ENCODE measurements around the gene TUBA1C. TPM values are rescaled to one million over a fixed set of nuclear protein-coding genes. Genes with fewer than 3 reads are reported as not detected.
A peak's percentile ranks its signal among the peaks of the same experiment; 100 is the strongest.

The TUBA1C gene
- total RNA-seq = 41.4 TPM
- polyA plus RNA-seq = 10 to 100 TPM; 50.0 to 64.0 (median 56.3) TPM

- H3K9me3 ChIP-seq (ENCODE audit: control insufficient read depth in 2 of 2, low read length in 2 of 2) = no peaks in the 10 kb centered on the region
- Mint-ChIP-seq H3K27ac (peak within 1 kb of the TSS; percentile 83 to 93 (median 92)), H3K4me3 (peak within 1 kb of the TSS; percentile 94 to 100 (median 97)), H3K36me3 (peaks cover 7% of the 10 kb centered on the region), H3K9me3 (no peaks in the 10 kb centered on the region), H3K27me3 (peaks cover 5% of the 10 kb centered on the region), H3K4me1 (peaks cover 7 to 43% (median 24%) of the 10 kb centered on the region in 4 donors)
- peak within 1 kb of the TSS; percentile 82 for H3K4me3 ChIP-seq (ENCODE audit: low read depth, low read length)
- ATAC-seq (ENCODE audit: low read depth in 2 of 2) (peak; percentile 84 to 88), DNase-seq (peak; percentile 79 to 94 (median 84))
- peaks cover 11% of the 10 kb centered on the region for H3K36me3 ChIP-seq (ENCODE audit: control insufficient read depth, insufficient read depth, low read length)
- peaks cover 33% of the 10 kb centered on the region for H3K4me1 ChIP-seq (ENCODE audit: control insufficient read depth, insufficient read depth, low read length, poor library complexity, severe bottlenecking)
- H3K27me3 ChIP-seq (ENCODE audit: control insufficient read depth, insufficient read depth, low read length) = no peaks in the 10 kb centered on the region
- H3K27ac ChIP-seq (ENCODE audit: insufficient read depth, low read length, poor library complexity, severe bottlenecking) = peak within 1 kb of the TSS; percentile 82
Measured at GRCh38 chr12:49264873-49265792, at the start of gene TUBA1C. TSS of gene TUBA1C (plus strand) at chr12:49265082. CDS start at chr12:49265182, 100 bp downstream.

- H3K27me3 Mint-ChIP-seq = peaks cover 5% of the 10 kb centered on the region
- Histone ChIP-seq H3K36me3 (ENCODE audit: control insufficient read depth, insufficient read depth, low read length) (no peaks in the 10 kb centered on the region), H3K4me3 (ENCODE audit: low read depth, low read length) (no peak overlapping the region), H3K27ac (ENCODE audit: insufficient read depth, low read length, poor library complexity, severe bottlenecking) (no peak overlapping the region), H3K27me3 (ENCODE audit: control insufficient read depth, insufficient read depth, low read length) (no peaks in the 10 kb centered on the region), H3K9me3 (ENCODE audit: control insufficient read depth in 2 of 2, low read length in 2 of 2) (no peaks in the 10 kb centered on the region), H3K4me1 (ENCODE audit: control insufficient read depth, insufficient read depth, low read length, poor library complexity, severe bottlenecking) (no peaks in the 10 kb centered on the region)
- no peak overlapping the region for H3K27ac Mint-ChIP-seq
- ATAC-seq (ENCODE audit: low read depth in 2 of 2) = no peak
- no peak for DNase-seq
- H3K9me3 Mint-ChIP-seq = peaks cover 0 to 1% (median 0%) of the 10 kb centered on the region in 7 donors
- H3K4me3 Mint-ChIP-seq = no peak overlapping the region
- H3K36me3 Mint-ChIP-seq = no peaks in the 10 kb centered on the region
- no peaks in the 10 kb centered on the region for H3K4me1 Mint-ChIP-seq
Measured at GRCh38 chr12:49219417-49220026, 45.4 kb upstream of the TUBA1C start.

GRCh38 chr12:49220972-49221371, 43.9 kb upstream of the TUBA1C start:
- Histone ChIP-seq H3K27me3 (ENCODE audit: control insufficient read depth, insufficient read depth, low read length) (no peaks in the 10 kb centered on the region), H3K27ac (ENCODE audit: insufficient read depth, low read length, poor library complexity, severe bottlenecking) (no peak overlapping the region), H3K36me3 (ENCODE audit: control insufficient read depth, insufficient read depth, low read length) (no peaks in the 10 kb centered on the region), H3K9me3 (ENCODE audit: control insufficient read depth in 2 of 2, low read length in 2 of 2) (no peaks in the 10 kb centered on the region), H3K4me3 (ENCODE audit: low read depth, low read length) (no peak overlapping the region), H3K4me1 (ENCODE audit: control insufficient read depth, insufficient read depth, low read length, poor library complexity, severe bottlenecking) (no peaks in the 10 kb centered on the region)
- H3K9me3 Mint-ChIP-seq = no peaks in the 10 kb centered on the region
- H3K27me3 Mint-ChIP-seq = peaks cover 1% of the 10 kb centered on the region
- no peaks in the 10 kb centered on the region for H3K36me3 Mint-ChIP-seq
- H3K27ac Mint-ChIP-seq = peak overlapping the region in 1 of 3 donors; percentile 6
- no peaks in the 10 kb centered on the region for H3K4me1 Mint-ChIP-seq
- no peak for DNase-seq
- no peak for ATAC-seq (ENCODE audit: low read depth in 2 of 2)
- no peak overlapping the region for H3K4me3 Mint-ChIP-seq

GRCh38 chr12:49223122-49223521, 41.8 kb upstream of the TUBA1C start:
- Mint-ChIP-seq H3K4me1 (no peaks in the 10 kb centered on the region), H3K9me3 (no peaks in the 10 kb centered on the region), H3K4me3 (no peak overlapping the region), H3K36me3 (no peaks in the 10 kb centered on the region), H3K27me3 (no peaks in the 10 kb centered on the region), H3K27ac (no peak overlapping the region)
- DNase-seq (no peak), ATAC-seq (ENCODE audit: low read depth in 2 of 2) (no peak)
- Histone ChIP-seq H3K27me3 (ENCODE audit: control insufficient read depth, insufficient read depth, low read length) (no peaks in the 10 kb centered on the region), H3K36me3 (ENCODE audit: control insufficient read depth, insufficient read depth, low read length) (no peaks in the 10 kb centered on the region), H3K4me3 (ENCODE audit: low read depth, low read length) (no peak overlapping the region), H3K9me3 (ENCODE audit: control insufficient read depth in 2 of 2, low read length in 2 of 2) (no peaks in the 10 kb centered on the region), H3K27ac (ENCODE audit: insufficient read depth, low read length, poor library complexity, severe bottlenecking) (no peak overlapping the region), H3K4me1 (ENCODE audit: control insufficient read depth, insufficient read depth, low read length, poor library complexity, severe bottlenecking) (no peaks in the 10 kb centered on the region)

GRCh38 chr12:49223590-49224369, 41.1 kb upstream of the TUBA1C start:
- peak overlapping the region in 1 of 4 donors; percentile 82 for H3K4me3 Mint-ChIP-seq
- no peaks in the 10 kb centered on the region for H3K4me1 Mint-ChIP-seq
- Histone ChIP-seq H3K9me3 (ENCODE audit: control insufficient read depth in 2 of 2, low read length in 2 of 2) (no peaks in the 10 kb centered on the region), H3K4me1 (ENCODE audit: control insufficient read depth, insufficient read depth, low read length, poor library complexity, severe bottlenecking) (no peaks in the 10 kb centered on the region), H3K27ac (ENCODE audit: insufficient read depth, low read length, poor library complexity, severe bottlenecking) (no peak overlapping the region), H3K27me3 (ENCODE audit: control insufficient read depth, insufficient read depth, low read length) (no peaks in the 10 kb centered on the region), H3K36me3 (ENCODE audit: control insufficient read depth, insufficient read depth, low read length) (no peaks in the 10 kb centered on the region), H3K4me3 (ENCODE audit: low read depth, low read length) (no peak overlapping the region)
- no peak for ATAC-seq (ENCODE audit: low read depth in 2 of 2)
- no peak for DNase-seq
- no peak overlapping the region for H3K27ac Mint-ChIP-seq
- no peaks in the 10 kb centered on the region for H3K9me3 Mint-ChIP-seq
- no peaks in the 10 kb centered on the region for H3K36me3 Mint-ChIP-seq
- H3K27me3 Mint-ChIP-seq = no peaks in the 10 kb centered on the region

- Mint-ChIP-seq H3K4me1 (no peaks in the 10 kb centered on the region), H3K36me3 (no peaks in the 10 kb centered on the region), H3K27me3 (no peaks in the 10 kb centered on the region), H3K9me3 (no peaks in the 10 kb centered on the region), H3K4me3 (no peak overlapping the region), H3K27ac (no peak overlapping the region)
- no peak overlapping the region for H3K4me3 ChIP-seq (ENCODE audit: low read depth, low read length)
- DNase-seq = no peak
- H3K4me1 ChIP-seq (ENCODE audit: control insufficient read depth, insufficient read depth, low read length, poor library complexity, severe bottlenecking) = no peaks in the 10 kb centered on the region
- H3K27ac ChIP-seq (ENCODE audit: insufficient read depth, low read length, poor library complexity, severe bottlenecking) = no peak overlapping the region
- no peaks in the 10 kb centered on the region for H3K27me3 ChIP-seq (ENCODE audit: control insufficient read depth, insufficient read depth, low read length)
- H3K9me3 ChIP-seq (ENCODE audit: control insufficient read depth in 2 of 2, low read length in 2 of 2) = no peaks in the 10 kb centered on the region
- H3K36me3 ChIP-seq (ENCODE audit: control insufficient read depth, insufficient read depth, low read length) = no peaks in the 10 kb centered on the region
- no peak for ATAC-seq (ENCODE audit: low read depth in 2 of 2)
Measured at GRCh38 chr12:49225576-49226166, 39.2 kb upstream of the TUBA1C start.

- H3K4me1 Mint-ChIP-seq = no peaks in the 10 kb centered on the region
- H3K36me3 ChIP-seq (ENCODE audit: control insufficient read depth, insufficient read depth, low read length) = no peaks in the 10 kb centered on the region
- no peak overlapping the region for H3K27ac ChIP-seq (ENCODE audit: insufficient read depth, low read length, poor library complexity, severe bottlenecking)
- no peaks in the 10 kb centered on the region for H3K9me3 Mint-ChIP-seq
- ATAC-seq (ENCODE audit: low read depth in 2 of 2) = no peak
- H3K27me3 ChIP-seq (ENCODE audit: control insufficient read depth, insufficient read depth, low read length) = no peaks in the 10 kb centered on the region
- no peak overlapping the region for H3K27ac Mint-ChIP-seq
- no peaks in the 10 kb centered on the region for H3K4me1 ChIP-seq (ENCODE audit: control insufficient read depth, insufficient read depth, low read length, poor library complexity, severe bottlenecking)
- no peaks in the 10 kb centered on the region for H3K27me3 Mint-ChIP-seq
- H3K36me3 Mint-ChIP-seq = no peaks in the 10 kb centered on the region
- H3K4me3 Mint-ChIP-seq = no peak overlapping the region
- DNase-seq = no peak
- no peak overlapping the region for H3K4me3 ChIP-seq (ENCODE audit: low read depth, low read length)
- H3K9me3 ChIP-seq (ENCODE audit: control insufficient read depth in 2 of 2, low read length in 2 of 2) = no peaks in the 10 kb centered on the region
Measured at GRCh38 chr12:49227713-49228112, 37.2 kb upstream of the TUBA1C start.

All from CD4-positive, CD25-positive, alpha-beta regulatory T cell (primary cell).